Heart left ventricle (tissue), 16 donors: Measurements from ENCODE around the gene ADGRV1. TPM values are rescaled to one million over a fixed set of nuclear protein-coding genes. Genes with fewer than 3 reads are reported as not detected.

Experiments used
- ATAC-seq, 4 donors: fragments of 200-7000 bp; cut with Tn5 transposase; one replicate each; pipeline ENCODE4 v1.9.1; 2020 to 2022; ENCODE audit warnings: moderate library complexity in 4 of 4, mild to moderate bottlenecking in 3 of 4, moderate number of reproducible peaks in 1 of 4
- DNase-seq, 5 donors: peaks; one replicate each; pipeline ENCODE4 v3.0.0-alpha.2; 2020
- H3K27ac ChIP-seq, 12 donors: fragments of 200-600 bp; sonication (generic) in 4 of 12; one replicate each; pipeline versions ENCODE4 v1.5.0 to v1.8.0; 2016 to 2022; ENCODE audit warnings: mild to moderate bottlenecking in 2 of 12
- H3K27me3 ChIP-seq, 9 donors: fragments of 200-600 bp; sonication (generic) in 2 of 9; one replicate each; pipeline versions ENCODE4 v1.5.1 to v1.8.0; 2016 to 2022; ENCODE audit warnings: mild to moderate bottlenecking in 3 of 9
- H3K36me3 ChIP-seq, 9 donors: fragments of 200-600 bp; sonication (generic) in 2 of 9; one replicate each; pipeline versions ENCODE4 v1.5.0 to v1.8.0; 2018 to 2022; ENCODE audit warnings: mild to moderate bottlenecking in 2 of 9
- H3K4me1 ChIP-seq, 12 donors: fragments of 200-600 bp; sonication (generic) in 4 of 12; one replicate each; pipeline versions ENCODE4 v1.5.0 to v1.8.0; 2016 to 2022; ENCODE audit warnings: mild to moderate bottlenecking in 3 of 12
- H3K4me3 ChIP-seq, 12 donors: fragments of 200-600 bp; sonication (generic) in 4 of 12; one replicate each; pipeline versions ENCODE4 v1.5.0 to v1.8.0; 2017 to 2022; ENCODE audit warnings: mild to moderate bottlenecking in 9 of 12, moderate library complexity in 4 of 12
- H3K9me3 ChIP-seq, 12 donors: fragments of 200-600 bp; sonication (generic) in 4 of 12; one replicate each; pipeline versions ENCODE4 v1.5.0 to v1.8.0; 2016 to 2022; ENCODE audit warnings: mild to moderate bottlenecking in 1 of 12
- CTCF ChIP-seq, 12 donors: fragments of 200-600 bp; sonication (generic) in 4 of 12; IDR thresholded peaks; one replicate each; pipeline versions ENCODE4 v1.5.0 to v1.8.0; 2018 to 2022; ENCODE audit warnings: antibody characterized with exemption in 12 of 12, mild to moderate bottlenecking in 5 of 12
- POLR2A ChIP-seq, 2 donors: fragments of 450-650 bp; IDR thresholded peaks; one replicate each; pipeline ENCODE4 v1.6.1; 2017; ENCODE audit warnings: antibody characterized with exemption in 2 of 2, mild to moderate bottlenecking in 2 of 2, moderate library complexity in 2 of 2
- WGBS, 4 donors: extraction: QIAGEN DNeasy Blood & Tissue Kit in 2 of 4; methylation state at CpG; one replicate each; pipeline versions ENCODE4 v1.1.5 to v1.1.7; 2013 to 2018; 5-methylcytosine and 5-hydroxymethylcytosine counted together
- intact Hi-C, 10 donors: fragments of 100-400 bp; cut with DNase I; formaldehyde crosslinking; loops; one replicate each; pipeline versions ENCODE4 v1.11.1 to v1.14.2; 2022
- polyA plus RNA-seq, 2 donors: library from polyadenylated mRNA; stranded (reverse); fragments of 200-250 nt; gene quantifications; one replicate each; pipeline ENCODE4 v1.2.3, GENCODE V29; 2013
- total RNA-seq, 9 donors: library from RNA; depleted of rRNA in 2 of 9; stranded (reverse); fragments of >200 nt in 2 of 9; fragmentation: NEBNext Ultra II Directional in 3 of 9; extraction: Animal tissue kit (Norgen Biotek cat#: 25700) in 3 of 9; gene quantifications; one replicate each; pipeline versions ENCODE4 v1.1.0 to v1.2.4, GENCODE V29; 2016 to 2023
- donor health status: ischemic (EF 13 %, LVEDD 7.1; RV severe dilation, severe dysfunction).
- donor health status: healthy with polysubstance abuse.
- donor health status: DM: no; HTN: yes; CAD: no.
- donor health status: DM: no; HTN: no; CAD: no.
- donor health status: ischemic (EF 25% LVEDD 6.9; RV normal size, moderate dysfunction).
- donor health status: ischemic (EF 25% LVEDD 5.7; RV mildly dilated, moderate dysfunction).
- donor health status: healthy.
- donor health status: DM: yes; HTN: yes; CAD: no.
- donor health status: ischemic (EF 35%, LVEDD 5.7; RV mildly dilated, moderate dysfunction).
- donor health status: nonischemic (EF 11% LVEDD 7.7; RV severe dilation, severe dysfunction).
- donor health status: DM: yes; HTN: yes; CAD: no.
- donor health status: PGD.
- donor health status: ischemic (EF 29% LVEDD 5.4; RV normal size, mild dysfunction).
- donor health status: nonischemic (EF 23%, LVEDD 6.1; RV moderate dilation, normal function).

Gene ADGRV1
- total and polyA plus RNA-seq, 11 donors: 0.25 to 0.29 TPM; not detected in 9

DNA sequence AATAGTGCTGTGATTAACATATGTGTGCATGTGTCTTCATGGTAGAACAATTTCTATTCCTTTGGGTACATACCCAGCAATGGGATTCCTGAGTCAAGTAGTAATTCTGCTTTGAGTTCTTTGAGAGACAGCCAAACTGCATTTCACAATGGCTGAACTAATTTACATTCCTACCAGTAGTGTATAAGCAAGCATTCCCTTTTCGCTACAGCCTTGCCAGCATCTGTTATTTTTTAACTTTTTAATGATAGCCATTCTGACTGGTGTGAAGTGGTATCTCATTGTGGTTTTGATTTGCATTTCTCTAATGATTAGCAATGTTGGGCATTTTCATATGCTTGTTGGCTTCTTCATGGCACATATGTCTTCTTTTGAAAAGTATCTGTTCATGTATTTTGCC is 516.0 kb downstream of the ADGRV1 start:
- intact Hi-C loops: loop anchor here in 1 of 10 donors (10.0 kb wide), 1 partner anchor 130 kb away; no protein-coding TSS in a partner anchor
- Histone ChIP-seq H3K27ac (no peak overlapping the region), H3K4me1 (peaks cover 0 to 4% (median 0%) of the 10 kb centered on the region in 12 donors), H3K4me3 (no peak overlapping the region), H3K27me3 (no peaks in the 10 kb centered on the region), H3K36me3 (no peaks in the 10 kb centered on the region), H3K9me3 (no peaks in the 10 kb centered on the region)
- no peak for TF ChIP-seq CTCF (IDR thresholded peaks at IDR 0.05)
- TF ChIP-seq POLR2A (IDR thresholded peaks at IDR 0.05): no peak
- no peak for DNase-seq
- WGBS, 4 donors: 96 to 100% (median 99%) methylated on average over 1 of the region's 1 CpG
- no peak for ATAC-seq

- Histone ChIP-seq H3K27me3 (no peaks in the 10 kb centered on the region), H3K4me3 (no peak overlapping the region), H3K4me1 (peaks cover 0 to 4% (median 0%) of the 10 kb centered on the region in 12 donors), H3K27ac (no peak overlapping the region), H3K9me3 (no peaks in the 10 kb centered on the region), H3K36me3 (no peaks in the 10 kb centered on the region)
- TF ChIP-seq CTCF (IDR thresholded peaks at IDR 0.05): no peak
- TF ChIP-seq POLR2A (IDR thresholded peaks at IDR 0.05): no peak
- ATAC-seq (no peak), DNase-seq (no peak)
- intact Hi-C loops: loop anchor here in 1 of 10 donors (10.0 kb wide), 1 partner anchor 131 kb away; no protein-coding TSS in a partner anchor
Observed at GRCh38 chr5:91076138-91076537, 517.5 kb downstream of the ADGRV1 start.

GRCh38 chr5:91077623-91078022 is 519.0 kb downstream of the ADGRV1 start:
- 91 to 94% (median 93%) methylated on average over 3 of the region's 3 CpGs for WGBS, 4 donors
- ATAC-seq: no peak
- no peaks in the 10 kb centered on the region for H3K27me3 ChIP-seq
- TF ChIP-seq CTCF (IDR thresholded peaks at IDR 0.05): no peak
- no peak for TF ChIP-seq POLR2A (IDR thresholded peaks at IDR 0.05)
- no peak overlapping the region for H3K27ac ChIP-seq
- no peaks in the 10 kb centered on the region for H3K9me3 ChIP-seq
- intact Hi-C loops: loop anchor here in 1 of 10 donors (10.0 kb wide), 1 partner anchor 133 kb away; no protein-coding TSS in a partner anchor
- H3K36me3 ChIP-seq: no peaks in the 10 kb centered on the region
- H3K4me1 ChIP-seq: peaks cover 0 to 4% (median 0%) of the 10 kb centered on the region in 12 donors
- H3K4me3 ChIP-seq: no peak overlapping the region
- DNase-seq: no peak

DNA sequence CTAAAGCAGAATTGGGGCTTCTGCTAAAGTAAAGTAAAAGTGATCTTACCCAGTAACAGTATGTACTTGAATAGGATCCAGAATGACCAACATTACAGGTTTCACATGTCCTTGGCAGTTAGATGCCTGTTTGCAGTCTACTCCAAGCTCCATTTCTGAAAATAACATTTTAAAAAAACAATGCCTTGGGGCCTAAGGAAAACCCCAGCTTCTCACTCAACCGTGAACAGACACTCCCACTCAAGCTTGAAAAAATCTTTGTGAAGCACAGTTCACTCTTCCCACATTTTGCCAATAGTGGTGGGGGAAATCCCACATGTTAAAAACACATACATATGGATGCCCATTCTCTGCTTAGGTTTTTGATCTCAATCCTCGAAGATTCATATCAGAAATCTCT is 520.4 kb downstream of the ADGRV1 start:
- Histone ChIP-seq H3K9me3 (no peaks in the 10 kb centered on the region), H3K4me3 (no peak overlapping the region), H3K36me3 (no peaks in the 10 kb centered on the region), H3K27ac (peak overlapping the region in 1 of 12 donors; percentile 4), H3K4me1 (peaks cover 0 to 4% (median 0%) of the 10 kb centered on the region in 12 donors), H3K27me3 (no peaks in the 10 kb centered on the region)
- intact Hi-C loops: loop anchor here in 1 of 10 donors (10.0 kb wide), 1 partner anchor 134 kb away; no protein-coding TSS in a partner anchor
- TF ChIP-seq POLR2A (IDR thresholded peaks at IDR 0.05) (no peak), CTCF (IDR thresholded peaks at IDR 0.05) (no peak)
- 40 to 56% (median 49%) methylated on average over 2 of the region's 2 CpGs for WGBS, 4 donors
- DNase-seq: no peak
- ATAC-seq: no peak
